Smooth muscle cell (in vitro differentiated cells): ENCODE results near the gene SEMA4D. TPM values are rescaled to one million over a fixed set of nuclear protein-coding genes. Genes with fewer than 3 reads are reported as not detected.

Experiments
- DNase-seq: peaks from one replicate; lab custom pipeline; 2025; ENCODE audit not compliant: unreplicated experiment; lab: John Stamatoyannopoulos, UW
- H2AFZ ChIP-seq: fragments of 200-600 bp; sonication (generic); 2 replicates; pipeline ENCODE4 v1.6.0; 2016; ENCODE audit warnings: antibody characterized with exemption, low read depth, mild to moderate bottlenecking
- H3F3A ChIP-seq: fragments of 200-600 bp; sonication (generic); 2 replicates; pipeline ENCODE4 v1.6.0; 2017; ENCODE audit warnings: antibody characterized with exemption, low read depth
- H3K27ac ChIP-seq: fragments of 200-600 bp; sonication (generic); 2 replicates; pipeline ENCODE4 v1.5.1; 2016; ENCODE audit warnings: low read depth, mild to moderate bottlenecking
- H3K27me3 ChIP-seq: fragments of 200-600 bp; sonication (generic); 2 replicates; pipeline ENCODE4 v1.6.1; 2016; ENCODE audit warnings: low read depth, mild to moderate bottlenecking
- H3K36me3 ChIP-seq: fragments of 200-600 bp; sonication (generic); 2 replicates; pipeline ENCODE4 v1.5.1; 2016; ENCODE audit warnings: low read depth
- H3K4me1 ChIP-seq: fragments of 200-600 bp; sonication (generic); 2 replicates; pipeline ENCODE4 v1.5.1; 2016; ENCODE audit warnings: low read depth
- H3K4me2 ChIP-seq: fragments of 200-600 bp; sonication (generic); 2 replicates; pipeline ENCODE4 v1.6.0; 2016; ENCODE audit warnings: mild to moderate bottlenecking
- H3K4me3 ChIP-seq: fragments of 200-600 bp; sonication (generic); 2 replicates; pipeline ENCODE4 v1.5.1; 2016; ENCODE audit warnings: mild to moderate bottlenecking
- H3K79me2 ChIP-seq: fragments of 200-600 bp; sonication (generic); 2 replicates; pipeline ENCODE4 v1.6.0; 2016; ENCODE audit warnings: low read depth, mild to moderate bottlenecking
- H3K9ac ChIP-seq: fragments of 200-600 bp; sonication (generic); 2 replicates; pipeline ENCODE4 v1.6.0; 2016; ENCODE audit warnings: low read depth
- H3K9me3 ChIP-seq: fragments of 200-600 bp; sonication (generic); replicated peaks from 2 replicates; pipeline ENCODE4 v1.5.1; 2016; ENCODE audit warnings: low read depth
- H4K20me1 ChIP-seq: fragments of 200-600 bp; sonication (generic); 2 replicates; pipeline ENCODE4 v1.6.0; 2016; ENCODE audit warnings: low read depth
- WGBS: methylation state at CpG from one replicate; pipeline ENCODE4 v1.1.7; 2016; ENCODE audit warnings: low lambda C conversion rate; 5-methylcytosine and 5-hydroxymethylcytosine counted together
- polyA plus RNA-seq: library from polyadenylated mRNA; unstranded; fragments of >200 nt; fragmentation: Nextera tagmentation; extraction: Ambion mirVana; gene quantifications from 2 replicates; pipeline ENCODE4 v1.2.1, GENCODE V29; 2016
- total RNA-seq: library from RNA; depleted of rRNA; stranded (reverse); fragments of >200 nt; gene quantifications from 2 replicates; pipeline ENCODE4 v1.2.3, GENCODE V29; 2014
- TF ChIP-seq, protein P1 (sequence below): fragments of 200-600 bp; sonication (generic); IDR thresholded peaks from 2 replicates; pipeline ENCODE4 v1.5.1; 2017; ENCODE audit warnings: borderline replicate concordance, mild to moderate bottlenecking, antibody characterized with exemption; ENCODE audit not compliant: insufficient read depth, poor library complexity, severe bottlenecking

SEMA4D gene
- total and polyA plus RNA-seq, 2 experiments from 2014 or later, result 0.63 to 2.7 TPM

DNA sequence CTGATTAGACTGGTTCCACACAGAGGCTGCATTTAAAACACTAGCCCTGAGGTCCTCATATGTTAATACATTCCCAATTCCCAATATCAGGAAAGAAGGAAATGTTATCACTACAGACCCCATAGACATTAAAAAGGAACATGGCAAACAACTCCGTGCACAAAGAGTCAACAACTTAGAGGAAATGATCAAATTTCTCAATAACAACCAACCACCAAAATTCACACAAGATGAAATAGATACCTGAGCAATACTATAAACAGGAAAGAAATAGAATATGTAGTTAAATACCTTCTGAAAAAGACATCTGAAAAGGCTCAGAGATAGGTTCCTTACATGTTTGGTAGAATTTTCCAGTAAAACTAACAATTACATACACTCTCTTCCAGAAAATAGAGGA is 28.9 kb downstream of the SEMA4D start:
- peaks cover 5% of the 10 kb centered on the region for H3K27me3 ChIP-seq
- H3K9me3 ChIP-seq, result no peaks in the 10 kb centered on the region
- TF ChIP-seq, protein P1, sequence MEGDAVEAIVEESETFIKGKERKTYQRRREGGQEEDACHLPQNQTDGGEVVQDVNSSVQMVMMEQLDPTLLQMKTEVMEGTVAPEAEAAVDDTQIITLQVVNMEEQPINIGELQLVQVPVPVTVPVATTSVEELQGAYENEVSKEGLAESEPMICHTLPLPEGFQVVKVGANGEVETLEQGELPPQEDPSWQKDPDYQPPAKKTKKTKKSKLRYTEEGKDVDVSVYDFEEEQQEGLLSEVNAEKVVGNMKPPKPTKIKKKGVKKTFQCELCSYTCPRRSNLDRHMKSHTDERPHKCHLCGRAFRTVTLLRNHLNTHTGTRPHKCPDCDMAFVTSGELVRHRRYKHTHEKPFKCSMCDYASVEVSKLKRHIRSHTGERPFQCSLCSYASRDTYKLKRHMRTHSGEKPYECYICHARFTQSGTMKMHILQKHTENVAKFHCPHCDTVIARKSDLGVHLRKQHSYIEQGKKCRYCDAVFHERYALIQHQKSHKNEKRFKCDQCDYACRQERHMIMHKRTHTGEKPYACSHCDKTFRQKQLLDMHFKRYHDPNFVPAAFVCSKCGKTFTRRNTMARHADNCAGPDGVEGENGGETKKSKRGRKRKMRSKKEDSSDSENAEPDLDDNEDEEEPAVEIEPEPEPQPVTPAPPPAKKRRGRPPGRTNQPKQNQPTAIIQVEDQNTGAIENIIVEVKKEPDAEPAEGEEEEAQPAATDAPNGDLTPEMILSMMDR, result no peak
- no peak overlapping the region for H2AFZ ChIP-seq
- H3F3A ChIP-seq, result no peaks in the 10 kb centered on the region
- H3K4me2 ChIP-seq, result no peak overlapping the region
- H3K9ac ChIP-seq, result no peak overlapping the region
- H4K20me1 ChIP-seq, result no peaks in the 10 kb centered on the region
- H3K4me1 ChIP-seq, result peaks cover 9% of the 10 kb centered on the region
- H3K27ac ChIP-seq, result no peak overlapping the region
- H3K79me2 ChIP-seq, result no peaks in the 10 kb centered on the region
- no peak overlapping the region for H3K4me3 ChIP-seq
- no peaks in the 10 kb centered on the region for H3K36me3 ChIP-seq
- DNase-seq, result no peak
- 93% methylated on average over 1 of the region's 1 CpG for WGBS

DNA sequence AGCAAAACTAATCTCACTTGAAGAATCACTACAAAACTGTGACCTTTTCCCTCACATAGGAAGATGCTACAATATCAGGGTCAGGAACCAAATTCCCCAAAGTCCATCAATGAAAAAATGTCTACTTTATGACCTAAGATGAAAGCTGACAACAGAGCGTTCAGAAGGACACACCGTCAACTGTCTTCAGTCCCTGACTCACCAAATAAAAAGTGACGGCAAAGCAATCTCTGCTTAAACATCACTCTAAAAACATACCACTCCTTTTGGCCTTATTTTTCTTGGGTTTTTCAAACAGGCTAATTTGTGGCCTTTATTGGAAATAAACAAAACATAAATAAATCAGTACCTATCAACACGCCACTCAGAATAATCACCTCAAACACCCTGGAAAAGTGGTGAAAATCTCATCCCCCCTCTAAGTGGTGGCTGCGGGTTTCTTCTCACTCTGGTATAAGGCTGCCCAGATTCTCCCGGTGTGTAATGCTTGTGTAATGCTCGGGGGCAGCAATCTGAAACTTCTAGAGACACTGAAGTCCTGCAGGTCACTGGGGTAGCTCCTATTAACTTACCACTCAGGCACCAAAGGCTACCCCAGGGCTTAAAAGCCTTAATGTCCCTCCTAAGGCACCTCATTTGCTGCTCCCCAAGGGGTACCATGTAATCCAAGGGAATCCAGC is 29.5 kb downstream of the SEMA4D start:
- Histone ChIP-seq H3K9ac (no peak overlapping the region), H2AFZ (no peak overlapping the region), H3K4me2 (no peak overlapping the region), H3K27ac (no peak overlapping the region), H3K27me3 (peaks cover 5% of the 10 kb centered on the region), H3K4me1 (peaks cover 9% of the 10 kb centered on the region), H4K20me1 (no peaks in the 10 kb centered on the region), H3K9me3 (no peaks in the 10 kb centered on the region), H3K36me3 (no peaks in the 10 kb centered on the region), H3K79me2 (no peaks in the 10 kb centered on the region), H3F3A (no peaks in the 10 kb centered on the region), H3K4me3 (no peak overlapping the region)
- 65% methylated on average over 7 of the region's 7 CpGs for WGBS
- TF ChIP-seq, protein P1, result no peak
- no peak for DNase-seq

DNA sequence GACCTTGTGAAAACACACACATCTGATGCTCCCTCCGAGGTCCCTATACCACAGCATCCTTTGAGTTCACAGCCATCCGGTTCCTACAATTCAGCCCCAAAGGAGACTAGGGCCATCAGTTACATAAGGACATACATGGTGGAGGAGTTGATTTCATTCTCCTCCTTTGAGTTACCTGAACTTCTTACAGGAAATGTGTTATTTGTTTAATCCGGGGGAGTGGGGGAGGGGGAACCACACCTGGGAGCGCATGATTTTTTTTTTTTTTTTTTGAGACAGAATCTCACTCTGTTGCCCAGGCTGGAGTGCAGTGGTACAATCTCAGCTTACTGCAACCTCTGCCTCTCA is 30.7 kb downstream of the SEMA4D start:
- H3K27me3 ChIP-seq, result peaks cover 5% of the 10 kb centered on the region
- DNase-seq, result no peak
- H3K9me3 ChIP-seq, result no peaks in the 10 kb centered on the region
- H3K4me1 ChIP-seq, result peaks cover 9% of the 10 kb centered on the region
- no peak overlapping the region for H2AFZ ChIP-seq
- H4K20me1 ChIP-seq, result no peaks in the 10 kb centered on the region
- TF ChIP-seq, protein P1, result no peak
- no peaks in the 10 kb centered on the region for H3K79me2 ChIP-seq
- no peak overlapping the region for H3K27ac ChIP-seq
- H3K36me3 ChIP-seq, result no peaks in the 10 kb centered on the region
- no peak overlapping the region for H3K4me3 ChIP-seq
- H3K9ac ChIP-seq, result no peak overlapping the region
- H3K4me2 ChIP-seq, result no peak overlapping the region
- no peaks in the 10 kb centered on the region for H3F3A ChIP-seq
- WGBS, result 92% methylated on average over 4 of the region's 4 CpGs

DNA sequence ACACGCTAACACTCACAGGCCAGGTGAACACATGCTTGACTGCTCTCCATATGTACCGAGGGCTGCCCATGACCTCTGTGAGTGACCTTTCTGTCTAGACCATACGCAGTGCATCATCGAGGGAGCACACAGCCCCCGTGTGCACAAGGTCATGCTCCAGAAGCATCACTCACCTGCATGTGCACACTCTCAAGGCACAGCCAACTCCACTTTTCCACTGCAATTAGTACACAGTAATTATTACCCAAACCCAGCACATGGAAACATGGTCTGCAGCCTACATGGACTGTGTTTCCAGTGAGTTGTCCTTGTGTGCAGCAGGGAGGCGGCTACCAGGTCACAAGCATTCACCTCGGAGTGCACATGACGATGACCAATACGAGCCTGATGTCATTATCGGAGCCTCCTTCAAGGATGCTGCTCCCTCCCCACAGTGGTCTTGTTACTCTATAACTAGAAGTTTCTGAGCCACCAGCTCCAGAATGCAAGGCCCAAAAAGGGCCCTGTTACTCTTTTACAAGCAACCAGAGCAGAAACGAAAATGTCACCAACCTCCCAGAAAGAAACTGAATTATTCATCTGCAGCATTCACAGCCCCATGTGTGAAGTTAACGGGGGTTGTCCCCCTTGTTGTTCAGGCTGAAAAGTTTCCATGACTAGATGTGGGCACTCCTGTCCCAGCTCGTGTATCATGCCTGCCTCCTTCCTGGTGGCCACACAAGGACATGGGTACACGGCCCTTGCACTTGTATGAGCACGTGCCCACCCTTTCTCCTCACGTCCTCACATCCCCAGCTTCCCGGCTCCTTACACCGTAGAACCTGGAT is 31.2 kb downstream of the SEMA4D start:
- no peak for DNase-seq
- Histone ChIP-seq H3K4me3 (no peak overlapping the region), H3K4me2 (no peak overlapping the region), H3F3A (no peaks in the 10 kb centered on the region), H2AFZ (no peak overlapping the region), H3K36me3 (no peaks in the 10 kb centered on the region), H3K27ac (no peak overlapping the region), H3K27me3 (peaks cover 5% of the 10 kb centered on the region), H3K9me3 (no peaks in the 10 kb centered on the region), H3K79me2 (no peaks in the 10 kb centered on the region), H3K4me1 (peaks cover 9% of the 10 kb centered on the region), H4K20me1 (no peaks in the 10 kb centered on the region), H3K9ac (no peak overlapping the region)
- TF ChIP-seq, protein P1, result no peak
- 88% methylated on average over 18 of the region's 18 CpGs for WGBS
